Loucy (cell line): ENCODE results near the gene MROH9.

ENCODE experiments used
- H2AFZ ChIP-seq: fragments of 200-600 bp; sonication (generic); 2 replicates; pipeline ENCODE4 v1.6.0; 2016; ENCODE audit warnings: antibody characterized with exemption, mild to moderate bottlenecking, low read length, moderate library complexity
- H3F3A ChIP-seq: fragments of 200-600 bp; 2 replicates; pipeline ENCODE4 v1.6.0; 2016; ENCODE audit warnings: antibody characterized with exemption, low read depth, mild to moderate bottlenecking
- H3K27me3 ChIP-seq: fragments of 200-600 bp; sonication (generic); 2 replicates; pipeline ENCODE4 v1.6.1; 2014; ENCODE audit warnings: low read length, mild to moderate bottlenecking; ENCODE audit not compliant: insufficient read depth, poor library complexity, severe bottlenecking
- H3K36me3 ChIP-seq: fragments of 200-600 bp; sonication (generic); 2 replicates; pipeline ENCODE4 v1.6.1; 2016; ENCODE audit warnings: low read length; ENCODE audit not compliant: insufficient read depth
- H3K4me1 ChIP-seq: fragments of 200-600 bp; sonication (generic); 2 replicates; pipeline ENCODE4 v1.5.1; 2014; ENCODE audit warnings: low read length, mild to moderate bottlenecking; ENCODE audit not compliant: insufficient read depth, poor library complexity, severe bottlenecking
- H3K4me2 ChIP-seq: fragments of 200-600 bp; sonication (generic); 2 replicates; pipeline ENCODE4 v1.6.0; 2014; ENCODE audit warnings: antibody characterized with exemption, low read length, low read depth, mild to moderate bottlenecking; ENCODE audit not compliant: poor library complexity, severe bottlenecking
- H3K4me3 ChIP-seq: fragments of 200-600 bp; sonication (generic); 2 replicates; pipeline ENCODE4 v1.5.1; 2014; ENCODE audit warnings: low read length, mild to moderate bottlenecking, mixed read lengths; ENCODE audit not compliant: poor library complexity, severe bottlenecking
- H3K79me2 ChIP-seq: fragments of 200-600 bp; sonication (generic); 2 replicates; pipeline ENCODE4 v1.6.1; 2014; ENCODE audit warnings: low read length; ENCODE audit not compliant: insufficient read depth
- H3K9ac ChIP-seq: fragments of 200-600 bp; sonication (generic); 2 replicates; pipeline ENCODE4 v1.6.0; 2014; ENCODE audit warnings: mild to moderate bottlenecking, low read depth, low read length, moderate library complexity; ENCODE audit not compliant: poor library complexity, severe bottlenecking
- H3K9me2 ChIP-seq: fragments of 200-600 bp; sonication (generic); replicated peaks from 2 replicates; pipeline ENCODE4 v1.6.1; 2016; ENCODE audit warnings: low read depth, low read length, mixed read lengths
- H3K9me3 ChIP-seq: fragments of 200-600 bp; sonication (generic); 2 replicates; pipeline ENCODE4 v1.6.1; 2014; ENCODE audit warnings: mild to moderate bottlenecking, antibody characterized with exemption, low read length, low read depth; ENCODE audit not compliant: insufficient read depth
- H4K20me1 ChIP-seq: fragments of 200-600 bp; sonication (generic); 2 replicates; pipeline ENCODE4 v1.6.0; 2014; ENCODE audit warnings: antibody characterized with exemption, low read length, mild to moderate bottlenecking; ENCODE audit not compliant: insufficient read depth, poor library complexity, severe bottlenecking
- EZH2phosphoT487 ChIP-seq: fragments of 200-600 bp; IDR thresholded peaks from 2 replicates; pipeline ENCODE4 v1.6.1; 2018; ENCODE audit warnings: antibody characterized with exemption, mild to moderate bottlenecking, moderate library complexity, borderline replicate concordance
- TF ChIP-seq, protein P1 (sequence below): fragments of 200-600 bp; sonication (generic); conservative IDR thresholded peaks from 2 replicates; pipeline ENCODE4 v1.5.1; 2014; ENCODE audit warnings: mild to moderate bottlenecking, antibody characterized with exemption, low read length

The MROH9 gene

GRCh38 chr1:170887726-170888125, 47.6 kb upstream of the MROH9 start:
- no peak overlapping the region for H2AFZ ChIP-seq
- TF ChIP-seq, protein P1, sequence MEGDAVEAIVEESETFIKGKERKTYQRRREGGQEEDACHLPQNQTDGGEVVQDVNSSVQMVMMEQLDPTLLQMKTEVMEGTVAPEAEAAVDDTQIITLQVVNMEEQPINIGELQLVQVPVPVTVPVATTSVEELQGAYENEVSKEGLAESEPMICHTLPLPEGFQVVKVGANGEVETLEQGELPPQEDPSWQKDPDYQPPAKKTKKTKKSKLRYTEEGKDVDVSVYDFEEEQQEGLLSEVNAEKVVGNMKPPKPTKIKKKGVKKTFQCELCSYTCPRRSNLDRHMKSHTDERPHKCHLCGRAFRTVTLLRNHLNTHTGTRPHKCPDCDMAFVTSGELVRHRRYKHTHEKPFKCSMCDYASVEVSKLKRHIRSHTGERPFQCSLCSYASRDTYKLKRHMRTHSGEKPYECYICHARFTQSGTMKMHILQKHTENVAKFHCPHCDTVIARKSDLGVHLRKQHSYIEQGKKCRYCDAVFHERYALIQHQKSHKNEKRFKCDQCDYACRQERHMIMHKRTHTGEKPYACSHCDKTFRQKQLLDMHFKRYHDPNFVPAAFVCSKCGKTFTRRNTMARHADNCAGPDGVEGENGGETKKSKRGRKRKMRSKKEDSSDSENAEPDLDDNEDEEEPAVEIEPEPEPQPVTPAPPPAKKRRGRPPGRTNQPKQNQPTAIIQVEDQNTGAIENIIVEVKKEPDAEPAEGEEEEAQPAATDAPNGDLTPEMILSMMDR = no peak
- TF ChIP-seq EZH2phosphoT487 = no peak
- H3K4me2 ChIP-seq = no peak overlapping the region
- no peaks in the 10 kb centered on the region for H3K27me3 ChIP-seq
- no peaks in the 10 kb centered on the region for H4K20me1 ChIP-seq
- no peaks in the 10 kb centered on the region for H3K79me2 ChIP-seq
- no peaks in the 10 kb centered on the region for H3K9me3 ChIP-seq
- H3K4me3 ChIP-seq = no peak overlapping the region
- no peak overlapping the region for H3K9ac ChIP-seq
- no peaks in the 10 kb centered on the region for H3K36me3 ChIP-seq
- H3K4me1 ChIP-seq = no peaks in the 10 kb centered on the region
- H3F3A ChIP-seq = no peaks in the 10 kb centered on the region
- H3K9me2 ChIP-seq = no peaks in the 10 kb centered on the region

GRCh38 chr1:170891872-170892271, 43.5 kb upstream of the MROH9 start:
- Histone ChIP-seq H3K4me2 (no peak overlapping the region), H3K9me3 (no peaks in the 10 kb centered on the region), H3K4me1 (no peaks in the 10 kb centered on the region), H3K4me3 (no peak overlapping the region), H3K36me3 (no peaks in the 10 kb centered on the region), H4K20me1 (no peaks in the 10 kb centered on the region), H3F3A (no peaks in the 10 kb centered on the region), H2AFZ (no peak overlapping the region), H3K79me2 (no peaks in the 10 kb centered on the region), H3K9me2 (no peaks in the 10 kb centered on the region), H3K9ac (no peak overlapping the region), H3K27me3 (no peaks in the 10 kb centered on the region)
- TF ChIP-seq, protein P1 = no peak
- no peak for TF ChIP-seq EZH2phosphoT487

DNA sequence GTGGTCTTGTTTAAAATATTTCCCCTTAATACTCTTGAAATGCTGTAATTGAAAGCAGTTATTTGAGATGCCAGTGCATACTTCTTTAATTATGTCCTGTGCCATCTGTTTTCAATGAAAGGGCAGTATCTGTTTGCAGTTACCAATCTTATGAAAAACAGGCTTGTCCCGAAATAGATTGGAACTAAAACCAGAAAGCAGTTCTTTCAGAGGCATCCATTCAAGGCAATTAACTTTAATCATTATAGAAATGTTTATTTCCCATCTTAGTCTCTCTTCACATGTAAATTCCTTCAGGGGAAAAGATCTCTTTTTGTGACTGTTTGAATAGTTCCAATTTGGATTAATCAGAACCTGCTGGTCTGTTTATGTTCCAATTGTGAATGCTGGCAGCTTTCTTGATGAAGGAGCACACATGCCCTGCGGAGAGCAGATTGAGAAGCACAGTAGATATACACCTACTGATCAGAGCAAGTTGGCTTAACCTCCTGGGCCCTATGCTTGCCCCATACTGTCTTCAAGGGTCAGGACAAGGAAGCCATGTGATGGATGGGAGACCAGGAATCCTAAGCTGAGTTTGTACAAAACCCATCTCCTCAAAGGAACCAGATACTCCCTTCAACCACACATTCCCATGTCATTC, 41.6 kb upstream of the MROH9 start:
- Histone ChIP-seq H3K4me2 (no peak overlapping the region), H3K9ac (no peak overlapping the region), H3K9me3 (no peaks in the 10 kb centered on the region), H3K36me3 (no peaks in the 10 kb centered on the region), H3K9me2 (no peaks in the 10 kb centered on the region), H3K4me3 (no peak overlapping the region), H3K4me1 (no peaks in the 10 kb centered on the region), H4K20me1 (no peaks in the 10 kb centered on the region), H3K79me2 (no peaks in the 10 kb centered on the region), H3K27me3 (no peaks in the 10 kb centered on the region), H3F3A (no peaks in the 10 kb centered on the region), H2AFZ (no peak overlapping the region)
- no peak for TF ChIP-seq EZH2phosphoT487
- TF ChIP-seq, protein P1 = no peak
